Endodermal cell (in vitro differentiated cells): Measurements from ENCODE around the gene DDX39B. TPM values are rescaled to one million over a fixed set of nuclear protein-coding genes. Genes with fewer than 3 reads are reported as not detected.

Experiments used
- DNase-seq: peaks from one replicate; pipeline ENCODE4 v3.0.0-alpha.2; 2017
- H3K27ac ChIP-seq: 2 replicates; pipeline ENCODE4 v1.5.1; 2013; ENCODE audit warnings: mild to moderate bottlenecking, low read depth, low read length, moderate library complexity
- H3K27me3 ChIP-seq: 2 replicates; pipeline ENCODE4 v1.6.1; 2013; ENCODE audit warnings: mild to moderate bottlenecking, low read length, moderate library complexity; ENCODE audit not compliant: insufficient read depth, control insufficient read depth, poor library complexity, severe bottlenecking
- H3K36me3 ChIP-seq: 2 replicates; pipeline ENCODE4 v1.7.0; 2013; ENCODE audit warnings: mild to moderate bottlenecking, low read length, moderate library complexity; ENCODE audit not compliant: control insufficient read depth, insufficient read depth
- H3K4me1 ChIP-seq: one replicate; pipeline ENCODE4 v1.7.0; 2013; ENCODE audit warnings: low read length; ENCODE audit not compliant: control insufficient read depth, insufficient read depth
- H3K4me3 ChIP-seq: 2 replicates; pipeline ENCODE4 v1.5.1; 2013; ENCODE audit warnings: mild to moderate bottlenecking, low read length, moderate library complexity
- H3K9ac ChIP-seq: 2 replicates; pipeline ENCODE4 v1.6.1; 2013; ENCODE audit warnings: mild to moderate bottlenecking, low read length, moderate library complexity; ENCODE audit not compliant: poor library complexity, severe bottlenecking; ENCODE audit errors: extremely low read depth
- H3K9me3 ChIP-seq: 2 replicates; pipeline ENCODE4 v1.6.1; 2013; ENCODE audit warnings: mild to moderate bottlenecking, low read length, moderate library complexity; ENCODE audit not compliant: control insufficient read depth
- H3K27ac Mint-ChIP-seq: 2 replicates; pipeline ENCODE4 v1.8.0; 2020; ENCODE audit warnings: mixed read lengths
- H3K27me3 Mint-ChIP-seq: 2 replicates; pipeline ENCODE4 v1.8.0; 2021; ENCODE audit warnings: mild to moderate bottlenecking, mixed read lengths; ENCODE audit not compliant: insufficient read depth
- H3K36me3 Mint-ChIP-seq: 2 replicates; pipeline ENCODE4 v1.8.0; 2020; ENCODE audit warnings: low read depth, mixed read lengths
- H3K4me1 Mint-ChIP-seq: 2 replicates; pipeline ENCODE4 v1.8.0; 2020; ENCODE audit warnings: mixed read lengths
- H3K4me3 Mint-ChIP-seq: 2 replicates; pipeline ENCODE4 v1.8.0; 2020; ENCODE audit warnings: mild to moderate bottlenecking, moderate library complexity, mixed read lengths
- H3K9me3 Mint-ChIP-seq: 2 replicates; pipeline ENCODE4 v1.8.0; 2020; ENCODE audit warnings: mild to moderate bottlenecking, mixed read lengths
- WGBS, 2 experiments: methylation state at CpG; one replicate each; pipeline versions ENCODE4 v1.1.5 to v1.1.7; 2013; ENCODE audit warnings: missing lambda C conversion rate in 2 of 2, mixed read lengths in 1 of 2; ENCODE audit not compliant: insufficient coverage in 1 of 2, insufficient read length in 1 of 2; 5-methylcytosine and 5-hydroxymethylcytosine counted together
- total RNA-seq, 2 donors: library from RNA; stranded (reverse); fragmentation: NEBNext Ultra II Directional in 1 of 2; extraction: Animal tissue kit (Norgen Biotek cat#: 25700) in 1 of 2; gene quantifications; 2 replicates in 1 of 2; 3 replicates in 1 of 2; pipeline ENCODE4 v1.2.1, GENCODE V29; 2021
- TF ChIP-seq, protein P1 (sequence below): fragments of 200-600 bp; sonication (generic); conservative IDR thresholded peaks from 2 replicates; pipeline ENCODE4 v1.5.0; 2021; ENCODE audit warnings: antibody characterized with exemption, mild to moderate bottlenecking

The DDX39B gene
- total RNA-seq, 2 donors from 2014 or later: 572 to 654 TPM

DNA sequence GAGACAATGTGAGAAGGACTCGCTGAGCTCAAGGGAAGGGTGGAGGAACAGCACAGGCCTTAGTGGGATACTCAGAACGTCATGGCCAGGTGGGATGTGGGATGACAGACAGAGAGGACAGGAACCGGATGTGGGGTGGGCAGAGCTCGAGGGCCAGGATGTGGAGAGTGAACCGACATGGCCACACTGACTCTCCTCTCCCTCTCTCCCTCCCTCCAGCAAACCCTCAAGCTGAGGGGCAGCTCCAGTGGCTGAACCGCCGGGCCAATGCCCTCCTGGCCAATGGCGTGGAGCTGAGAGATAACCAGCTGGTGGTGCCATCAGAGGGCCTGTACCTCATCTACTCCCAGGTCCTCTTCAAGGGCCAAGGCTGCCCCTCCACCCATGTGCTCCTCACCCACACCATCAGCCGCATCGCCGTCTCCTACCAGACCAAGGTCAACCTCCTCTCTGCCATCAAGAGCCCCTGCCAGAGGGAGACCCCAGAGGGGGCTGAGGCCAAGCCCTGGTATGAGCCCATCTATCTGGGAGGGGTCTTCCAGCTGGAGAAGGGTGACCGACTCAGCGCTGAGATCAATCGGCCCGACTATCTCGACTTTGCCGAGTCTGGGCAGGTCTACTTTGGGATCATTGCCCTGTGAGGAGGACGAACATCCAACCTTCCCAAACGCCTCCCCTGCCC, 35.2 kb upstream of the DDX39B start:
- no peaks in the 10 kb centered on the region for H3K36me3 ChIP-seq
- DNase-seq: peak; percentile 39
- Mint-ChIP-seq H3K9me3 (no peaks in the 10 kb centered on the region), H3K4me3 (no peak overlapping the region), H3K36me3 (no peaks in the 10 kb centered on the region), H3K27me3 (peaks cover 45% of the 10 kb centered on the region), H3K27ac (no peak overlapping the region), H3K4me1 (peaks cover 20% of the 10 kb centered on the region)
- H3K27ac ChIP-seq: no peak overlapping the region
- H3K9me3 ChIP-seq: no peaks in the 10 kb centered on the region
- peaks cover 5% of the 10 kb centered on the region for H3K27me3 ChIP-seq
- H3K9ac ChIP-seq: no peak overlapping the region
- 95 to 100% methylated on average over 3 to 19 of the region's 19 CpGs for WGBS, 2 experiments
- peaks cover 6% of the 10 kb centered on the region for H3K4me1 ChIP-seq
- no peak overlapping the region for H3K4me3 ChIP-seq
- TF ChIP-seq, protein P1, sequence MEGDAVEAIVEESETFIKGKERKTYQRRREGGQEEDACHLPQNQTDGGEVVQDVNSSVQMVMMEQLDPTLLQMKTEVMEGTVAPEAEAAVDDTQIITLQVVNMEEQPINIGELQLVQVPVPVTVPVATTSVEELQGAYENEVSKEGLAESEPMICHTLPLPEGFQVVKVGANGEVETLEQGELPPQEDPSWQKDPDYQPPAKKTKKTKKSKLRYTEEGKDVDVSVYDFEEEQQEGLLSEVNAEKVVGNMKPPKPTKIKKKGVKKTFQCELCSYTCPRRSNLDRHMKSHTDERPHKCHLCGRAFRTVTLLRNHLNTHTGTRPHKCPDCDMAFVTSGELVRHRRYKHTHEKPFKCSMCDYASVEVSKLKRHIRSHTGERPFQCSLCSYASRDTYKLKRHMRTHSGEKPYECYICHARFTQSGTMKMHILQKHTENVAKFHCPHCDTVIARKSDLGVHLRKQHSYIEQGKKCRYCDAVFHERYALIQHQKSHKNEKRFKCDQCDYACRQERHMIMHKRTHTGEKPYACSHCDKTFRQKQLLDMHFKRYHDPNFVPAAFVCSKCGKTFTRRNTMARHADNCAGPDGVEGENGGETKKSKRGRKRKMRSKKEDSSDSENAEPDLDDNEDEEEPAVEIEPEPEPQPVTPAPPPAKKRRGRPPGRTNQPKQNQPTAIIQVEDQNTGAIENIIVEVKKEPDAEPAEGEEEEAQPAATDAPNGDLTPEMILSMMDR: no peak

- H3K36me3 ChIP-seq: no peaks in the 10 kb centered on the region
- no peak overlapping the region for H3K27ac ChIP-seq
- Mint-ChIP-seq H3K36me3 (no peaks in the 10 kb centered on the region), H3K9me3 (no peaks in the 10 kb centered on the region), H3K27me3 (peaks cover 39% of the 10 kb centered on the region), H3K4me1 (peaks cover 11% of the 10 kb centered on the region), H3K27ac (no peak overlapping the region), H3K4me3 (no peak overlapping the region)
- no peaks in the 10 kb centered on the region for H3K9me3 ChIP-seq
- no peak overlapping the region for H3K4me3 ChIP-seq
- H3K4me1 ChIP-seq: peaks cover 6% of the 10 kb centered on the region
- TF ChIP-seq, protein P1: no peak
- H3K27me3 ChIP-seq: peaks cover 5% of the 10 kb centered on the region
- 89 to 92% methylated on average over 5 to 8 of the region's 8 CpGs for WGBS, 2 experiments
- no peak overlapping the region for H3K9ac ChIP-seq
- DNase-seq: no peak
Observed at GRCh38 chr6:31575952-31576685, 34.3 kb upstream of the DDX39B start.

DNA sequence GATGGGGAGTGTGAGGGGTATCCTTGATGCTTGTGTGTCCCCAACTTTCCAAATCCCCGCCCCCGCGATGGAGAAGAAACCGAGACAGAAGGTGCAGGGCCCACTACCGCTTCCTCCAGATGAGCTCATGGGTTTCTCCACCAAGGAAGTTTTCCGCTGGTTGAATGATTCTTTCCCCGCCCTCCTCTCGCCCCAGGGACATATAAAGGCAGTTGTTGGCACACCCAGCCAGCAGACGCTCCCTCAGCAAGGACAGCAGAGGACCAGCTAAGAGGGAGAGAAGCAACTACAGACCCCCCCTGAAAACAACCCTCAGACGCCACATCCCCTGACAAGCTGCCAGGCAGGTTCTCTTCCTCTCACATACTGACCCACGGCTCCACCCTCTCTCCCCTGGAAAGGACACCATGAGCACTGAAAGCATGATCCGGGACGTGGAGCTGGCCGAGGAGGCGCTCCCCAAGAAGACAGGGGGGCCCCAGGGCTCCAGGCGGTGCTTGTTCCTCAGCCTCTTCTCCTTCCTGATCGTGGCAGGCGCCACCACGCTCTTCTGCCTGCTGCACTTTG, 33.6 kb upstream of the DDX39B start, which contains the start of gene TNF:
TSS of gene TNF (plus strand) at position 231 of the 567 bp plus-strand sequence. CDS start at position 408, 177 bp downstream.
- no peak within 1 kb of the TSS for H3K27ac ChIP-seq
- peaks cover 34% of the 10 kb centered on the region for H3K27me3 Mint-ChIP-seq
- no peak within 1 kb of the TSS for H3K4me3 Mint-ChIP-seq
- TF ChIP-seq, protein P1: no peak
- no peaks in the 10 kb centered on the region for H3K9me3 ChIP-seq
- no peaks in the 10 kb centered on the region for H3K36me3 ChIP-seq
- H3K9me3 Mint-ChIP-seq: no peaks in the 10 kb centered on the region
- no peak within 1 kb of the TSS for H3K4me3 ChIP-seq
- H3K9ac ChIP-seq: no peak within 1 kb of the TSS
- WGBS, 2 experiments: 90 to 95% methylated on average over 11 to 19 of the region's 19 CpGs
- H3K36me3 Mint-ChIP-seq: no peaks in the 10 kb centered on the region
- peaks cover 8% of the 10 kb centered on the region for H3K4me1 Mint-ChIP-seq
- H3K27me3 ChIP-seq: peaks cover 4% of the 10 kb centered on the region
- DNase-seq: peak; percentile 41
- peaks cover 6% of the 10 kb centered on the region for H3K4me1 ChIP-seq
- H3K27ac Mint-ChIP-seq: no peak within 1 kb of the TSS
